ENCODE results near the gene TXNIP. TPM values are rescaled to one million over a fixed set of nuclear protein-coding genes. Genes with fewer than 3 reads are reported as not detected.

TXNIP gene
- total RNA-seq, 1 experiment from 2014 or later, result 2.5 TPM

- Histone ChIP-seq H2AFZ (ENCODE audit: low read depth, low read length, poor library complexity, severe bottlenecking) (no peak overlapping the region), H3K9me2 (ENCODE audit: insufficient read depth) (no peaks in the 10 kb centered on the region), H3K36me3 (ENCODE audit: control insufficient read depth in 1 of 2, insufficient read depth in 2 of 2, low read length in 2 of 2) (no peaks in the 10 kb centered on the region), H3K27ac (ENCODE audit: low read depth, low read length) (no peak overlapping the region), H3K79me2 (ENCODE audit: insufficient read depth, low read length) (no peaks in the 10 kb centered on the region), H3K4me2 (ENCODE audit: low read length) (no peak overlapping the region), H3K9ac (ENCODE audit: low read length) (no peak overlapping the region), H4K20me1 (ENCODE audit: insufficient read depth) (no peaks in the 10 kb centered on the region), H3K9me3 (ENCODE audit: control insufficient read depth in 1 of 2, insufficient read depth in 1 of 2, low read depth in 1 of 2, low read length in 2 of 2) (no peaks in the 10 kb centered on the region), H3K27me3 (ENCODE audit: insufficient read depth, low read length) (no peaks in the 10 kb centered on the region), H3K4me1 (ENCODE audit: control insufficient read depth in 1 of 2, insufficient read depth in 2 of 2, low read length in 2 of 2) (no peaks in the 10 kb centered on the region), H3K4me3 (replicated peaks in 1 of 2; ENCODE audit: low read depth in 1 of 2, low read length in 2 of 2) (no peak overlapping the region)
- ChIA-PET RAD21 (ENCODE audit: low non-redundant PET in 1 of 2, low total read pairs in 2 of 2, uncharacterized antibody in 2 of 2, unreplicated experiment in 2 of 2) (no interaction called here), POLR2A (no interaction called here), CTCF (interaction anchor here (1.2 kb wide), 1 partner anchor 13 kb away, joined by 4 read pairs; no protein-coding TSS in a partner anchor)
- intact Hi-C loops (cut with micrococcal nuclease), result no loop called here
- TF ChIP-seq ZFX (IDR thresholded peaks at IDR 0.05), result no peak
- TF ChIP-seq CEBPB (IDR thresholded peaks at IDR 0.05; ENCODE audit: low read depth), result no peak
- TF ChIP-seq, protein P1, sequence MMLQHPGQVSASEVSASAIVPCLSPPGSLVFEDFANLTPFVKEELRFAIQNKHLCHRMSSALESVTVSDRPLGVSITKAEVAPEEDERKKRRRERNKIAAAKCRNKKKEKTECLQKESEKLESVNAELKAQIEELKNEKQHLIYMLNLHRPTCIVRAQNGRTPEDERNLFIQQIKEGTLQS (IDR thresholded peaks at IDR 0.05), result no peak
- TF ChIP-seq, protein P2, sequence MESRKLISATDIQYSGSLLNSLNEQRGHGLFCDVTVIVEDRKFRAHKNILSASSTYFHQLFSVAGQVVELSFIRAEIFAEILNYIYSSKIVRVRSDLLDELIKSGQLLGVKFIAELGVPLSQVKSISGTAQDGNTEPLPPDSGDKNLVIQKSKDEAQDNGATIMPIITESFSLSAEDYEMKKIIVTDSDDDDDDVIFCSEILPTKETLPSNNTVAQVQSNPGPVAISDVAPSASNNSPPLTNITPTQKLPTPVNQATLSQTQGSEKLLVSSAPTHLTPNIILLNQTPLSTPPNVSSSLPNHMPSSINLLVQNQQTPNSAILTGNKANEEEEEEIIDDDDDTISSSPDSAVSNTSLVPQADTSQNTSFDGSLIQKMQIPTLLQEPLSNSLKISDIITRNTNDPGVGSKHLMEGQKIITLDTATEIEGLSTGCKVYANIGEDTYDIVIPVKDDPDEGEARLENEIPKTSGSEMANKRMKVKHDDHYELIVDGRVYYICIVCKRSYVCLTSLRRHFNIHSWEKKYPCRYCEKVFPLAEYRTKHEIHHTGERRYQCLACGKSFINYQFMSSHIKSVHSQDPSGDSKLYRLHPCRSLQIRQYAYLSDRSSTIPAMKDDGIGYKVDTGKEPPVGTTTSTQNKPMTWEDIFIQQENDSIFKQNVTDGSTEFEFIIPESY (IDR thresholded peaks at IDR 0.05; ENCODE audit: extremely low read depth, insufficient replicate concordance, low read length), result no peak
- TF ChIP-seq, protein P3, sequence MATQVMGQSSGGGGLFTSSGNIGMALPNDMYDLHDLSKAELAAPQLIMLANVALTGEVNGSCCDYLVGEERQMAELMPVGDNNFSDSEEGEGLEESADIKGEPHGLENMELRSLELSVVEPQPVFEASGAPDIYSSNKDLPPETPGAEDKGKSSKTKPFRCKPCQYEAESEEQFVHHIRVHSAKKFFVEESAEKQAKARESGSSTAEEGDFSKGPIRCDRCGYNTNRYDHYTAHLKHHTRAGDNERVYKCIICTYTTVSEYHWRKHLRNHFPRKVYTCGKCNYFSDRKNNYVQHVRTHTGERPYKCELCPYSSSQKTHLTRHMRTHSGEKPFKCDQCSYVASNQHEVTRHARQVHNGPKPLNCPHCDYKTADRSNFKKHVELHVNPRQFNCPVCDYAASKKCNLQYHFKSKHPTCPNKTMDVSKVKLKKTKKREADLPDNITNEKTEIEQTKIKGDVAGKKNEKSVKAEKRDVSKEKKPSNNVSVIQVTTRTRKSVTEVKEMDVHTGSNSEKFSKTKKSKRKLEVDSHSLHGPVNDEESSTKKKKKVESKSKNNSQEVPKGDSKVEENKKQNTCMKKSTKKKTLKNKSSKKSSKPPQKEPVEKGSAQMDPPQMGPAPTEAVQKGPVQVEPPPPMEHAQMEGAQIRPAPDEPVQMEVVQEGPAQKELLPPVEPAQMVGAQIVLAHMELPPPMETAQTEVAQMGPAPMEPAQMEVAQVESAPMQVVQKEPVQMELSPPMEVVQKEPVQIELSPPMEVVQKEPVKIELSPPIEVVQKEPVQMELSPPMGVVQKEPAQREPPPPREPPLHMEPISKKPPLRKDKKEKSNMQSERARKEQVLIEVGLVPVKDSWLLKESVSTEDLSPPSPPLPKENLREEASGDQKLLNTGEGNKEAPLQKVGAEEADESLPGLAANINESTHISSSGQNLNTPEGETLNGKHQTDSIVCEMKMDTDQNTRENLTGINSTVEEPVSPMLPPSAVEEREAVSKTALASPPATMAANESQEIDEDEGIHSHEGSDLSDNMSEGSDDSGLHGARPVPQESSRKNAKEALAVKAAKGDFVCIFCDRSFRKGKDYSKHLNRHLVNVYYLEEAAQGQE (IDR thresholded peaks at IDR 0.05; ENCODE audit: low read depth), result no peak
- TF ChIP-seq EZH2phosphoT487 (IDR thresholded peaks at IDR 0.05; ENCODE audit: borderline replicate concordance), result no peak
- TF ChIP-seq FOSL1 (IDR thresholded peaks at IDR 0.05; ENCODE audit: low read depth), result no peak
- TF ChIP-seq ELF1 (IDR thresholded peaks at IDR 0.05; ENCODE audit: borderline replicate concordance, low read depth), result no peak
- no peak for TF ChIP-seq TCF7L2 (IDR thresholded peaks at IDR 0.05; ENCODE audit: borderline replicate concordance, extremely low read depth, insufficient read depth, insufficient read length)
- TF ChIP-seq EZH2 (IDR thresholded peaks at IDR 0.05), result no peak
- no peak for TF ChIP-seq SP1 (IDR thresholded peaks at IDR 0.05; ENCODE audit: low read depth)
- no peak for TF ChIP-seq POLR2A (IDR thresholded peaks at IDR 0.05; ENCODE audit: borderline replicate concordance, extremely low read depth, insufficient read depth, insufficient read length)
- no peak for TF ChIP-seq YY1 (IDR thresholded peaks at IDR 0.05; ENCODE audit: extremely low read depth, insufficient replicate concordance, low read depth, low read length)
- TF ChIP-seq EGR1 (IDR thresholded peaks at IDR 0.05; ENCODE audit: low read depth), result no peak
- TF ChIP-seq CBX3 (IDR thresholded peaks at IDR 0.05; ENCODE audit: low read depth), result no peak
- no peak for TF ChIP-seq ZNF274 (IDR thresholded peaks at IDR 0.05; ENCODE audit: low read depth, low read length)
- no peak for TF ChIP-seq POLR2AphosphoS5 (IDR thresholded peaks at IDR 0.05; ENCODE audit: low read depth, low read length)
- no peak for TF ChIP-seq SIN3A (IDR thresholded peaks at IDR 0.05; ENCODE audit: low read depth)
- no TSS peak for BruUV-seq (replicated peaks)
- no peak for DNase-seq (ENCODE audit: low read depth, low spot score)
- no peak for ATAC-seq
These were observed 23.1 kb upstream of the TXNIP start for GRCh38 chr1:146019231-146020057.
